OCI-LY3 (cell line): ENCODE measurements around the gene RAB26.

Experiments
- H2AFZ ChIP-seq: fragments of 200-600, 300-600 bp; shearing (Covaris generic); 2 replicates; pipeline ENCODE4 v1.6.0; 2014; ENCODE audit warnings: antibody characterized with exemption, low read depth, low read length
- H3K27ac ChIP-seq: fragments of 200-600, 300-600 bp; sonication (generic); 2 replicates; pipeline ENCODE4 v1.5.1; 2014; ENCODE audit warnings: mild to moderate bottlenecking, low read length, moderate library complexity, mixed read lengths
- H3K27me3 ChIP-seq: fragments of 200-600, 300-600 bp; sonication (generic); 2 replicates; pipeline ENCODE4 v1.6.1; 2014; ENCODE audit warnings: low read depth, low read length, mixed read lengths
- H3K36me3 ChIP-seq: fragments of 200-600, 300-600 bp; sonication (generic); replicated peaks from 2 replicates; pipeline ENCODE3; 2014; ENCODE audit warnings: low read depth, low read length, mixed read lengths
- H3K4me1 ChIP-seq: fragments of 300-600, 200-600 bp; sonication (generic); 2 replicates; pipeline ENCODE4 v1.6.1; 2014; ENCODE audit warnings: low read length, mixed read lengths
- H3K4me2 ChIP-seq: fragments of 200-600, 300-600 bp; sonication (generic); 2 replicates; pipeline ENCODE4 v1.6.1; 2014; ENCODE audit warnings: low read length, mixed read lengths
- H3K4me3 ChIP-seq: fragments of 300-600, 200-600 bp; sonication (generic); 2 replicates; pipeline ENCODE4 v1.5.1; 2014; ENCODE audit warnings: antibody characterized with exemption, mild to moderate bottlenecking, low read length, moderate library complexity
- H3K79me2 ChIP-seq: fragments of 300-600, 200-600 bp; shearing (Covaris generic); 2 replicates; pipeline ENCODE4 v1.6.1; 2014; ENCODE audit warnings: mild to moderate bottlenecking, low read length, mixed read lengths
- H3K9ac ChIP-seq: fragments of 300-600, 200-600 bp; shearing (Covaris generic); 2 replicates; pipeline ENCODE4 v1.6.0; 2014; ENCODE audit warnings: mild to moderate bottlenecking, low read length, moderate library complexity
- H3K9me3 ChIP-seq: fragments of 200-600, 300-600 bp; shearing (Covaris generic); 2 replicates; pipeline ENCODE4 v1.6.1; 2014; ENCODE audit warnings: low read length, mixed read lengths; ENCODE audit not compliant: insufficient read depth
- H4K20me1 ChIP-seq: fragments of 200-600, 300-600 bp; sonication (generic); 2 replicates; pipeline ENCODE4 v1.6.1; 2016; ENCODE audit warnings: low read length, mixed read lengths; ENCODE audit not compliant: insufficient read depth
- EZH2phosphoT487 ChIP-seq: fragments of 200-600 bp; shearing (Covaris generic); IDR thresholded peaks from 2 replicates; pipeline ENCODE4 v1.6.1; 2018; ENCODE audit warnings: antibody characterized with exemption, mixed run types, low read depth
- TF ChIP-seq, protein P1 (sequence below): fragments of 200-600, 300-600 bp; sonication (generic); IDR thresholded peaks from 2 replicates; pipeline ENCODE4 v1.5.1; 2014; ENCODE audit warnings: antibody characterized with exemption, low read length, low read depth

Gene RAB26

GRCh38 chr16:2195322-2196161, 47.1 kb downstream of the RAB26 start:
- Histone ChIP-seq H3K4me1 (peaks cover 5% of the 10 kb centered on the region; the same call in 1 of the 2 replicates), H3K79me2 (no peaks in the 10 kb centered on the region), H3K9ac (0 out of 2 replicates have a peak overlapping the region, but pooled peaks have one; percentile 18), H3K36me3 (no peaks in the 10 kb centered on the region), H3K27ac (no peak overlapping the region), H3K27me3 (peaks cover 48% of the 10 kb centered on the region), H2AFZ (no peak overlapping the region), H3K9me3 (no peaks in the 10 kb centered on the region), H4K20me1 (no peaks in the 10 kb centered on the region), H3K4me3 (peak overlapping the region; percentile 68), H3K4me2 (peak overlapping the region; percentile 64)
- no peak for TF ChIP-seq EZH2phosphoT487
- TF ChIP-seq, protein P1, sequence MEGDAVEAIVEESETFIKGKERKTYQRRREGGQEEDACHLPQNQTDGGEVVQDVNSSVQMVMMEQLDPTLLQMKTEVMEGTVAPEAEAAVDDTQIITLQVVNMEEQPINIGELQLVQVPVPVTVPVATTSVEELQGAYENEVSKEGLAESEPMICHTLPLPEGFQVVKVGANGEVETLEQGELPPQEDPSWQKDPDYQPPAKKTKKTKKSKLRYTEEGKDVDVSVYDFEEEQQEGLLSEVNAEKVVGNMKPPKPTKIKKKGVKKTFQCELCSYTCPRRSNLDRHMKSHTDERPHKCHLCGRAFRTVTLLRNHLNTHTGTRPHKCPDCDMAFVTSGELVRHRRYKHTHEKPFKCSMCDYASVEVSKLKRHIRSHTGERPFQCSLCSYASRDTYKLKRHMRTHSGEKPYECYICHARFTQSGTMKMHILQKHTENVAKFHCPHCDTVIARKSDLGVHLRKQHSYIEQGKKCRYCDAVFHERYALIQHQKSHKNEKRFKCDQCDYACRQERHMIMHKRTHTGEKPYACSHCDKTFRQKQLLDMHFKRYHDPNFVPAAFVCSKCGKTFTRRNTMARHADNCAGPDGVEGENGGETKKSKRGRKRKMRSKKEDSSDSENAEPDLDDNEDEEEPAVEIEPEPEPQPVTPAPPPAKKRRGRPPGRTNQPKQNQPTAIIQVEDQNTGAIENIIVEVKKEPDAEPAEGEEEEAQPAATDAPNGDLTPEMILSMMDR, result no peak

DNA sequence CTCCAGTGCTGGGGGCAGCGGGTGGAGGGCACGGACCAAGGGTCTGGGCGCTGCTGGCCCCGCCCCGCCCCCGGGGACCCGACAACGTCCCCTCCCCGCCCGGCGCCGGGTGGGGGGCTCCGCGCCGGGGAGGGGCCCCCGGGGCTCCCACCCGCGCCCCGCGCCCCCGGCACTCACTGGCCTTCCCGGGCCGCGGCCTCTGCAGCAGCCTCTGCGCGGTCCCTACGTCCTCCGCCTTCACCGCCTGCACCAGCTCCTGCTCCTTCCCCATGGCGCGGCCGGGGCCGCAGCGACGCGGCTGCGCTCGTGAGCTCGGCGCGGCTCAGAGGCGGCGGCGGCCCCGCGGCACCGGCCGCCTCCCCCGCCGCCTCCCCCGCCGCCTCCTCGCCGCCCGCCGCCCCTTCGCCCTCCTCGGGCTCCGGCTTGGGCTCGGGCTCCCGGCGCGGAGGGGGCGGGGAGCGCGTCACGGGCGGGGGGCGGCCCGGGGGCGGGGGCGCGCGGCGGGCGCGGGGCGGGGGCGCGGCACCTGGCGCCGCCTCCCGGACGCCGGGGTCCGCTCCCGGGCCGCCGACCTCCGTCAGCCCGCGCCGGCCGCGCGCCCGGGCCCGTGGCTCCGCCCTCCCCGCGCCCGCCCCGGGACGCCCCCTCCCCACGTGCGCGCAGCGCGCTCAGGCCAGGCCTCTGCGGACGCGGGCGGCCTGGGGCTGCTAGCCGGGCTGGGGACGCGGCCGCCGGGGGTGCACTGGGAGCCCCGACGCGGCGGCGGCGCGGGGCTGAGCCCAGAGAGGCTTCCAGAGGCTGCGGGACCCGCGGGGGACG, 47.9 kb downstream of the RAB26 start, which contains the start of gene CASKIN1:
Gene CASKIN1 (minus strand): TSS at position 444 of the 819 bp plus-strand sequence. CDS start 173 bp downstream, at position 271.
- Histone ChIP-seq H3K4me1 (peaks cover 5% of the 10 kb centered on the region; the same call in 1 of the 2 replicates), H3K4me2 (peak within 1 kb of the TSS; percentile 64), H4K20me1 (no peaks in the 10 kb centered on the region), H3K27me3 (peaks cover 48% of the 10 kb centered on the region), H3K79me2 (no peaks in the 10 kb centered on the region), H3K9ac (0 out of 2 replicates have a peak within 1 kb of the TSS, but pooled peaks have one; percentile 18), H3K36me3 (no peaks in the 10 kb centered on the region), H3K9me3 (no peaks in the 10 kb centered on the region), H2AFZ (no peak within 1 kb of the TSS), H3K4me3 (peak within 1 kb of the TSS; percentile 68), H3K27ac (no peak within 1 kb of the TSS)
- TF ChIP-seq, protein P1, result no peak
- TF ChIP-seq EZH2phosphoT487, result no peak

DNA sequence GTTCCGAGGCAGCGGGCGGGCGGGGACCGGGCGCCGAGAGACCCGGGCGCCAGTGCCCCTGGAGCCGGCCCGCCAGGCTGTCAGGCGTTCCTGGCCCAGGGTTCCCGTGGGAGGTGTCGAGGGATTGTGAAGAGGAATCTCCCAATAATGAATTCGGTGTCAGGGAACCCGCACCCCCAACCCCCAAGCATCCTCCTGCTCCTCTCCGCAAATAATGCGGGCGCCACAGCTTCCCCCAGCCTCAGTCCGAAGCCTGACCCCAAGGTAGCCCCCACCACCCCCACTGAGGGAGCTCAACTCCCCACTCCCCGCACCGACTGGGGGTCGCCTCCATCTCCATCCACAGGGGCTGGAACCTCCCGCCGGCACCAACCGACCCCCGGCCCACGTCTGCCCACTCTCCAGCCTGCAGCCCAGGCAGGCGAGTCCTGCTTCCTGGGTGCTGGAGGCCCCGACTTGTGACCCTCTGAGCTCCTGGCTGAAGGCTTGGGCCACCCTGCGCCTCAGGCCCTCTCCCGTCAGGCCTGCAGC, 48.6 kb downstream of the RAB26 start:
- no peaks in the 10 kb centered on the region for H3K36me3 ChIP-seq
- peaks cover 5% of the 10 kb centered on the region; the same call in 1 of the 2 replicates for H3K4me1 ChIP-seq
- H3K4me3 ChIP-seq, result no peak overlapping the region
- H3K4me2 ChIP-seq, result no peak overlapping the region
- H3K9me3 ChIP-seq, result no peaks in the 10 kb centered on the region
- no peak for TF ChIP-seq EZH2phosphoT487
- TF ChIP-seq, protein P1, result no peak
- H3K9ac ChIP-seq, result no peak overlapping the region
- no peaks in the 10 kb centered on the region for H4K20me1 ChIP-seq
- no peak overlapping the region for H3K27ac ChIP-seq
- H3K27me3 ChIP-seq, result peaks cover 48% of the 10 kb centered on the region
- H3K79me2 ChIP-seq, result no peaks in the 10 kb centered on the region
- H2AFZ ChIP-seq, result no peak overlapping the region
